ENCODE measurements around the gene ZXDC.
A peak's percentile ranks its signal among the peaks of the same experiment; 100 is the strongest.

Gene ZXDC

GRCh38 chr3:126481808-126482502, 6.3 kb upstream of the ZXDC start:
- H3K27me3 ChIP-seq = no peaks in the 10 kb centered on the region
- H3K36me3 ChIP-seq = no peaks in the 10 kb centered on the region
- TF ChIP-seq, protein P1, sequence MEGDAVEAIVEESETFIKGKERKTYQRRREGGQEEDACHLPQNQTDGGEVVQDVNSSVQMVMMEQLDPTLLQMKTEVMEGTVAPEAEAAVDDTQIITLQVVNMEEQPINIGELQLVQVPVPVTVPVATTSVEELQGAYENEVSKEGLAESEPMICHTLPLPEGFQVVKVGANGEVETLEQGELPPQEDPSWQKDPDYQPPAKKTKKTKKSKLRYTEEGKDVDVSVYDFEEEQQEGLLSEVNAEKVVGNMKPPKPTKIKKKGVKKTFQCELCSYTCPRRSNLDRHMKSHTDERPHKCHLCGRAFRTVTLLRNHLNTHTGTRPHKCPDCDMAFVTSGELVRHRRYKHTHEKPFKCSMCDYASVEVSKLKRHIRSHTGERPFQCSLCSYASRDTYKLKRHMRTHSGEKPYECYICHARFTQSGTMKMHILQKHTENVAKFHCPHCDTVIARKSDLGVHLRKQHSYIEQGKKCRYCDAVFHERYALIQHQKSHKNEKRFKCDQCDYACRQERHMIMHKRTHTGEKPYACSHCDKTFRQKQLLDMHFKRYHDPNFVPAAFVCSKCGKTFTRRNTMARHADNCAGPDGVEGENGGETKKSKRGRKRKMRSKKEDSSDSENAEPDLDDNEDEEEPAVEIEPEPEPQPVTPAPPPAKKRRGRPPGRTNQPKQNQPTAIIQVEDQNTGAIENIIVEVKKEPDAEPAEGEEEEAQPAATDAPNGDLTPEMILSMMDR (IDR thresholded peaks at IDR 0.05; ENCODE audit: low read depth, low read length) = no peak
- H3K9me3 ChIP-seq = no peaks in the 10 kb centered on the region
- no peak overlapping the region for H3K4me3 ChIP-seq (ENCODE audit: low read depth, low read length)
- peak; percentile 64 for DNase-seq
- H3K4me1 ChIP-seq = peaks cover 6% of the 10 kb centered on the region; the same call in 1 of the 2 replicates

- TF ChIP-seq, protein P1 (IDR thresholded peaks at IDR 0.05; ENCODE audit: low read depth, low read length) = no peak
- Histone ChIP-seq H3K9me3 (no peaks in the 10 kb centered on the region), H3K4me1 (peaks cover 6% of the 10 kb centered on the region; the same call in 1 of the 2 replicates), H3K27me3 (no peaks in the 10 kb centered on the region), H3K4me3 (ENCODE audit: low read depth, low read length) (no peak overlapping the region), H3K36me3 (no peaks in the 10 kb centered on the region)
- no peak for DNase-seq
Observed at GRCh38 chr3:126480861-126481260, 5.2 kb upstream of the ZXDC start.

GRCh38 chr3:126480206-126480605, 4.5 kb upstream of the ZXDC start:
- no peak for DNase-seq
- peaks cover under 1% of the 10 kb centered on the region; the same call in 1 of the 2 replicates for H3K27me3 ChIP-seq
- no peaks in the 10 kb centered on the region for H3K36me3 ChIP-seq
- no peaks in the 10 kb centered on the region for H3K9me3 ChIP-seq
- TF ChIP-seq, protein P1 (IDR thresholded peaks at IDR 0.05; ENCODE audit: low read depth, low read length) = no peak
- H3K4me1 ChIP-seq = peaks cover 6% of the 10 kb centered on the region; the same call in 1 of the 2 replicates
- H3K4me3 ChIP-seq (ENCODE audit: low read depth, low read length) = no peak overlapping the region

DNA sequence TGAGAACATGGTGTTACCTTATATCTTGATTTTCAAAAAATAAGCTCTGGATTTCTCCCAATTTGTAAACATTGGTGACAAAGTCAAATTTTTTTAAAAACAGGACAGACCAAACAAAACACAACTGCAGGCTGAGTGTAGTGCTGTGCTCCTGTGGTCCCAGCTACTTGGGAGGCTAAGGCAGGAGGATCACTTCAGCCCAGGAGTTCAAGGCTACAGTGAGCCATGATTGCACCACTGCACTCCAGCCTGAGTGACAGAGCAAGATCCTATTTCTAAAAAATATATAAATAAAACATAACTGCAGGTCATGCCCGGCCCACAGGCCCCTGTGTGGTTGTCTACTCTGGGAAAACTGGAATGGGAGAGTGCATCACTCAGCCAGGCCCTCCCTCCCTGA, 4.0 kb upstream of the ZXDC start:
- Histone ChIP-seq H3K36me3 (no peaks in the 10 kb centered on the region), H3K9me3 (no peaks in the 10 kb centered on the region), H3K4me1 (peaks cover 6% of the 10 kb centered on the region; the same call in 1 of the 2 replicates), H3K27me3 (peaks cover 3% of the 10 kb centered on the region; the same call in 1 of the 2 replicates), H3K4me3 (ENCODE audit: low read depth, low read length) (no peak overlapping the region)
- DNase-seq = no peak
- TF ChIP-seq, protein P1 (IDR thresholded peaks at IDR 0.05; ENCODE audit: low read depth, low read length) = no peak

DNA sequence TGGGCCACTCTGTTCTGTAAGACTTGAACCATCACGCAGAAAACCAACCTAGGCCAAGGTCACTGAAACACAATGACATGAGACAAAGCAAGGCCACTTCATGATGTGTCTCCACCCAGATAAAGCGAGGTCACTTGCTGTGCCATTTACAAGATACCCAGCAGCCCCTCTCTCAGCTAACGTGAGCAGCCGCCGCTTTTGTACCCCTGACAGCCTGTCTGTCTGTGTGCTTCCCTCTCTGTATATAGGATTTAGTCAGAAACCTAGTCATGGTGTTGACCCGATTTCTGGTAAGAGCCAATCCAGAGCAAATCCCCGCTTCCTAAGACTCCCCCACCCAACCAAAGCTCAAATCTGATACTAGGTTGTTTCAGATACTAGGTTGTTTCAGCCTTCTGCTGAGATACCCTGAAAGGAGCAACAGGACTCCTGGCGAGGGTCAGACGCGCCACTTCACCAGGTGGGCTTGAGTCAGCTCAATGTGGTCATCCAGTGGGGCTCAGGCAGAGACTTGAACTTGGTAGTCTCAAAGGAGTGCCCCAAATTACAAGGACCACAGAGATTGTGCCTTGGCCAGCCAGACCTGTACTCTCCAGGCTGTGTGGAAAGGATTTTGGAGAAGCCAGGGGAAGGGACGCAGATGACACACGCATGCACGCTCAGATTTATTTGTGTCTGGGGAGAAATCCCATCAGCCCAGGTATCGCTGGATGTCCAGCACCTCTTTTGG, 3.1 kb upstream of the ZXDC start:
- Histone ChIP-seq H3K9me3 (no peaks in the 10 kb centered on the region), H3K4me3 (ENCODE audit: low read depth, low read length) (no peak overlapping the region), H3K27me3 (peaks cover 3% of the 10 kb centered on the region; the same call in 1 of the 2 replicates), H3K36me3 (no peaks in the 10 kb centered on the region), H3K4me1 (peaks cover 6% of the 10 kb centered on the region; the same call in 1 of the 2 replicates)
- DNase-seq = peak; percentile 1
- TF ChIP-seq, protein P1 (IDR thresholded peaks at IDR 0.05; ENCODE audit: low read depth, low read length) = no peak

DNA sequence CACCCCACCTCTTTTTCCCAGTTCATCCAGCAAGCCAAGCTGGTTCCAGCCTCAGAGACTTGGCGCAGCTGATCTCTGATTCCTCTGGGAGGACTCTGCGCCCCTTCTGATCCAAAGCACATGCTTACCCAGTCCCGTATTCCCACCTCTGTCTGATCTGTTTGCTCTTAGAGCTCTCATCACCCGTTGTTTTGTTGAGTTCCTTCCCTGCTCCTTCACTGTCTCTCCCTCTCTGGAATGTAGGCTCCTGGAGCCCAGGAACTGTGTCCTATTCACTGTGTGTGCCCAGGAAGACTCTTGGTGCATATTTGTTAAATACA, 1.3 kb upstream of the ZXDC start:
- no peaks in the 10 kb centered on the region for H3K36me3 ChIP-seq
- no peaks in the 10 kb centered on the region for H3K9me3 ChIP-seq
- peaks cover 3% of the 10 kb centered on the region; the same call in 1 of the 2 replicates for H3K27me3 ChIP-seq
- H3K4me3 ChIP-seq (ENCODE audit: low read depth, low read length) = no peak overlapping the region
- TF ChIP-seq, protein P1 (IDR thresholded peaks at IDR 0.05; ENCODE audit: low read depth, low read length) = no peak
- no peak for DNase-seq
- H3K4me1 ChIP-seq = peaks cover 19% of the 10 kb centered on the region

Data from BE2C (cell line).